ENCODE results near the gene SDC3.

DNA sequence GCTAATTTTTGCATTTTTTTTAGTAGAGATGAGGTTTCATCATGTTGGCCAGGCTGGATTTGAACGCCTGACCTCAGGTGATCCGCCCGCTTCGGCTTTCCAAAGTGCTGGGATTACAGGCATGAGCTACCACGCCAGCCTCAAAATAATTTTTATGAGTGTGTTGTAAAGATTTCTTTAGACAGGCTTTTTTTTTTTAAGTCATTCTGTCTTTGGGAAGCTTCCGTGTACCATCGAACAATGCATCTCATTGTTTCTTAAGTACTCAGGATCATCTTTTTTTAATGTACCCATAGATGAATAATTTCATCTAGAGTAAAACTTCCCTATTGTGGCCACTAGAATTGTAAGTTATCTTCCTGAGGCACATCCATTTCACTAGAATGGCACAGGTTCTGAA, 19.6 kb upstream of the SDC3 start:
- TF ChIP-seq, protein P1, sequence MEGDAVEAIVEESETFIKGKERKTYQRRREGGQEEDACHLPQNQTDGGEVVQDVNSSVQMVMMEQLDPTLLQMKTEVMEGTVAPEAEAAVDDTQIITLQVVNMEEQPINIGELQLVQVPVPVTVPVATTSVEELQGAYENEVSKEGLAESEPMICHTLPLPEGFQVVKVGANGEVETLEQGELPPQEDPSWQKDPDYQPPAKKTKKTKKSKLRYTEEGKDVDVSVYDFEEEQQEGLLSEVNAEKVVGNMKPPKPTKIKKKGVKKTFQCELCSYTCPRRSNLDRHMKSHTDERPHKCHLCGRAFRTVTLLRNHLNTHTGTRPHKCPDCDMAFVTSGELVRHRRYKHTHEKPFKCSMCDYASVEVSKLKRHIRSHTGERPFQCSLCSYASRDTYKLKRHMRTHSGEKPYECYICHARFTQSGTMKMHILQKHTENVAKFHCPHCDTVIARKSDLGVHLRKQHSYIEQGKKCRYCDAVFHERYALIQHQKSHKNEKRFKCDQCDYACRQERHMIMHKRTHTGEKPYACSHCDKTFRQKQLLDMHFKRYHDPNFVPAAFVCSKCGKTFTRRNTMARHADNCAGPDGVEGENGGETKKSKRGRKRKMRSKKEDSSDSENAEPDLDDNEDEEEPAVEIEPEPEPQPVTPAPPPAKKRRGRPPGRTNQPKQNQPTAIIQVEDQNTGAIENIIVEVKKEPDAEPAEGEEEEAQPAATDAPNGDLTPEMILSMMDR (IDR thresholded peaks at IDR 0.05): no peak
- TF ChIP-seq EZH2 (IDR thresholded peaks at IDR 0.05; ENCODE audit: borderline replicate concordance, insufficient read depth, low read depth, low read length, poor library complexity, severe bottlenecking): no peak

Measured in B cell (primary cell).